HG03060 (cell line): ENCODE data around the gene CNKSR1.

ENCODE experiments used
- ATAC-seq: cut with Tn5 transposase; IDR thresholded peaks from one replicate; pipeline ENCODE4 v1.9.1; 2021; ENCODE audit warnings: low read depth, moderate number of reproducible peaks; ENCODE audit not compliant: unreplicated experiment

Gene CNKSR1, protein sequence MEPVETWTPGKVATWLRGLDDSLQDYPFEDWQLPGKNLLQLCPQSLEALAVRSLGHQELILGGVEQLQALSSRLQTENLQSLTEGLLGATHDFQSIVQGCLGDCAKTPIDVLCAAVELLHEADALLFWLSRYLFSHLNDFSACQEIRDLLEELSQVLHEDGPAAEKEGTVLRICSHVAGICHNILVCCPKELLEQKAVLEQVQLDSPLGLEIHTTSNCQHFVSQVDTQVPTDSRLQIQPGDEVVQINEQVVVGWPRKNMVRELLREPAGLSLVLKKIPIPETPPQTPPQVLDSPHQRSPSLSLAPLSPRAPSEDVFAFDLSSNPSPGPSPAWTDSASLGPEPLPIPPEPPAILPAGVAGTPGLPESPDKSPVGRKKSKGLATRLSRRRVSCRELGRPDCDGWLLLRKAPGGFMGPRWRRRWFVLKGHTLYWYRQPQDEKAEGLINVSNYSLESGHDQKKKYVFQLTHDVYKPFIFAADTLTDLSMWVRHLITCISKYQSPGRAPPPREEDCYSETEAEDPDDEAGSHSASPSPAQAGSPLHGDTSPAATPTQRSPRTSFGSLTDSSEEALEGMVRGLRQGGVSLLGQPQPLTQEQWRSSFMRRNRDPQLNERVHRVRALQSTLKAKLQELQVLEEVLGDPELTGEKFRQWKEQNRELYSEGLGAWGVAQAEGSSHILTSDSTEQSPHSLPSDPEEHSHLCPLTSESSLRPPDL

DNA sequence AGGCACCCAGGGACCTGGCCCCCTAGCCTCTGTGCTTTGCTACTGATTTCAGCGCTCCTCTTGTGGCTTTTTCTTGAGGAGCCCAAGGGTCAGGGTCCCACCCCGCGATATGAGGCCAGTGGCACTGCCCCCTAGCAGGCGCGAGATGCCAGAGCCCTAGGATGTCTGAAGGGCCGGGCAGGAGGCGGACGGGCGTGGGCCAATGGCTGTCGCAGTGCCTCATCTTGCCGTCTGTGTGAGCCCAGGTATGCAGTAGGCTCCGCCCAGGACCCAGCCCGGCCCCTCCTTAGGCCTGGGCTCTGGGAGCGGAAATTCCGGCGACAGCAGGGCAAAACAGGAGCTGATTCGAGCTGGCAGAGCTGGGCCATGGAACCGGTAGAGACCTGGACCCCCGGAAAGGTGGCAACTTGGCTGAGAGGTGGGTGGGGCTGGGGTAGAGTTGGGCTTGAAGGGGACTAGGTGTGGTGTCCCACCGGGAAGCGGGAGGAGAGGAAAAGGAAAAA lies at the start of gene CNKSR1:
Gene CNKSR1, plus strand, starts transcription at position 310 of the 503 bp plus-strand sequence. Its CDS starts 57 bp downstream, at position 367.
- ATAC-seq = no peak

DNA sequence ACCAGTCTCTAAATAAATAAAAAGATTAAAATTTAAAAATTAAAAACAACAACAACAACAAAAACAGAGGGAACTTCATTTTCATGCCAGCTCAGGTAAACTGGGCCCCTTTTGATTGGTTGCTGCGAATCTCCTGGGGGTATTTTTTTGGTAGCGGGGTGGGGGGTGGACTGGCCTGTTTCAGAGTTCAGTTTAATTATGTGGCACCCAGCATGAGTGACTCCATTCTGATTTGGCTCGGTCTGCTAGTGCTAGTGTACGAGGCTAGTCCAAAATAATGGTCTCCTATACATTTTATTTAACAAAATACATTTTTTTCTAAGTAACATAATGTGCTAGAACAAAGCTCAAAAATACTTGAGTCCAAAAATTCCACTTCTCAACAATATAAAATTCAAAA lies 47.5 kb upstream of the CNKSR1 start:
- ATAC-seq = no peak

DNA sequence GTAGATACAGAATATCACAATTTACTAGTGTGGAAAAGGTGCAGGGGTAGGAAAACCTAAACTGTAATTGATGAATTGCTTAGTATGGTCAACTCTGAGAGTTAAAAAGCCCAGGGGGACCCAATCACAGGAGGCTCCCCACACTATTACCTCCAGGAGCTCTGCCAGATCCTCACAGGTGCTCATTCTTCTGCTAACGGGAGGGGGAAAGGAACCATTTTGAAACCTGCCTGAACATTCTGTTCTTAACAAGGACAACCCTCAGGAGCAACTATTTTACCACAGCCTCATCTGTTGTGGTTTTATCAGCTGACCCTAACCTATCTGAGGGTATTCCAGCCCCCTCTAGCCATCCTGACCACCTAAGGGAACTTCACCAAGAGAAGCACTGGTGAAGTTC lies 46.6 kb upstream of the CNKSR1 start:
- ATAC-seq = no peak

DNA sequence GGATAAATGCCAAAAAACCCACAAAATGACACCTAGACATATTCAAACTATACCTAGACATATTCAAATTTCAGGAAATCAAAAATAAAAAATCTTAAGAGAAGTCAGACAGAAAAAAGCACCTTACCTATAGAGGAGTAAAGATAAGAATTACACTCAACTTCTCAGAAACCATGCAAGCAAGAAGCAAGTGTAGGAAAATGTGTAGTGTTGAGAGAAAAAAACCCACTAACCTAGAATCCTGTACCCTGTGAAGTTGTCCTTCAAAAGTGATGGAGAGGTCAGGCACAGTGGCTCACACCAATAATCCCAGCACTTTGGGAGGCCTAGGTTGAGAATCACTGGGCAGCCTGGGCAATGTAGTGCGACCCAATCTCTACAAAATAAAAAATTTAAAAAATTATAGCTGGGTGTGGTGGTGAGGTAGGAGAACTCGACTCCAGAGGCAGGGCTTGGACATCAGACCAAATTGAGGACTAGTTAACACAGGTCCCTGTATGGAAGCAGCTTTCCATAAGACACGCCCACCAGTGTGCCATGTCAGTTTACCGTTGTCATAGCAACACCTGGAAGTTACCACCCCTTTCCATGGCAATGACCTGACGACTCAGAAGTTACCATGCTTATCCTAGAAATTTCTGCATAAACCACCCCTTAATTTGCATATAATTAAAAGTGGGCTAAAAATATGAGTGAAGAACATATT lies 45.0 kb upstream of the CNKSR1 start:
- no peak for ATAC-seq

DNA sequence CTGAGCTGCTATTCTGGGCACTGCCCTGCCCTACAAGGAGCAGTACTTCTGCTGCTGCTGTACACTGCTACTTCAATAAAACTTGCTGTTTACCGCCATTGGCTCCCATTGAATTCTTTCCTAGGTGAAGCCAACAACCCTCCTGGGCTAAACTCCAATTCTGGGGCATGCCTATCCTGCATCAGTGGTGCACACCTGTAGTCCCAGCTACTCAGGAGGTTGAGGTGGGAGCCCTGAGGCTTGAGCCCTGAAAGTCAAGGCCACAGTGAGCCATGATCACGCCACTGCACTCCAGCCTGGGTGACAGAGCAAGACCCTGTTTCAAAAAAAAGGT lies 44.5 kb upstream of the CNKSR1 start:
- ATAC-seq = no peak

DNA sequence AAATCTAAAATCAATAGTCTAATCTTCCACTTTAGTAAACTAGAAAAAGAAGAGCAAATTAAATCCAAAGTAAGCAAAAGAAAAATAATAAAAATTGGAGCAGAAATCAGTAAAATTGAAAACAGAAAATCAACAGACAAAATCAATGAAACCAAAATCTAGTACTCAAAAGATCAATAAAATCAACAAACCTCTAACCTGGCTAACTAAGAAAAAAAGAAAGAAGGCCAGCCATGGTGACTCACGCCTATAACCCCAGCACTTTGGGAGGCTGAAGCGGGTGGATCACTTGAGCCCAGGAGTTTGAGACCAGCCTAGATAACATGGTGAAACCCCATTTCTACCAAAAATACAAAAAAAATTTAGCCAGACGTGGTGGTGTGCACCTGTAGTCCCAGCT lies 42.8 kb upstream of the CNKSR1 start:
- no peak for ATAC-seq

DNA sequence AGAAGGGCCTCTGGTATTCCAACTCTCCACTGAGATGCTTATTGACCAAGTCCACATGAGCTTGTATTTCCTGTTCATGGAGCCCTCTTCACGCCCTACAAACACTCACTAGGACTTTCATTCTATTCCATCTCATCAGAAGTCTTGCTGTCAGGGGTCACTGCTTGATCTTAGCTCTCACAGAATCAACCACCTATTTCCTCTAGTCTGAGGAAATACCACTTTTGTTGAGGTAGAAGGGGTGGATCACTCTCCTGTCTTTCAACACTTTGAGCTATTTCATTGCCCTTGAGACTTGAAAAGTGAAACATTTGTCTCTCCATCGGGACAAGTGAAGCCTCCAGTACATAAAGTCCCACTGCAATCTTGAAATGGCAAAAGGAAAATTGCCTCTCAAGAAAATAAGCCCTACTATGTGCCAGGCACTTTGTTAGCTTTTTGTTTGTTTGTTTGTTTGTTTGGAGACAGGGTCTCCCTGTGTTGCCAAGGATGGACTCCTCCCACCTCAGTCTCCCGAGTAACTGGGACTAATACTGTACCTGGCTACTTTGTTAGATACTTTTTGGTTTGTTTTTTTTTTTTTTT lies 38.2 kb upstream of the CNKSR1 start:
- no peak for ATAC-seq

DNA sequence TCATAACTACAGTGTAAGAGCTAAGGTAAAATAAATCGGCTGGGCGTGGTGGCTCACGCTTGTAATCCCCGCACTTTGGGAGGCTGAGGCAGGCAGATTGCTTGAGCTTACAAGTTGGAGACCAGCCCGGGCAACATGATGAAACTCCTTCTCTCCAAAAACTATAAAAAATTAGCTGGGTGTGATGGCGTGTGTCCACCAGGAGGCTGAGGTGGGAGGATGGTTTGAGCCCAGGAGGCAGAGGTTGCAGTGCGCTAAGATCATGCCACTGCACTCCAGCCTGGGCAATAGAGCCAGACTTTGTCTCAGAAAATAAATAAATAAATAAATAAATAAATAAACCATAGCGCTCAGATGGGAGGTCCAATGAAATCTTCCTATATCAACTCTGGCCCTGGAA lies 35.1 kb upstream of the CNKSR1 start:
- no peak for ATAC-seq

DNA sequence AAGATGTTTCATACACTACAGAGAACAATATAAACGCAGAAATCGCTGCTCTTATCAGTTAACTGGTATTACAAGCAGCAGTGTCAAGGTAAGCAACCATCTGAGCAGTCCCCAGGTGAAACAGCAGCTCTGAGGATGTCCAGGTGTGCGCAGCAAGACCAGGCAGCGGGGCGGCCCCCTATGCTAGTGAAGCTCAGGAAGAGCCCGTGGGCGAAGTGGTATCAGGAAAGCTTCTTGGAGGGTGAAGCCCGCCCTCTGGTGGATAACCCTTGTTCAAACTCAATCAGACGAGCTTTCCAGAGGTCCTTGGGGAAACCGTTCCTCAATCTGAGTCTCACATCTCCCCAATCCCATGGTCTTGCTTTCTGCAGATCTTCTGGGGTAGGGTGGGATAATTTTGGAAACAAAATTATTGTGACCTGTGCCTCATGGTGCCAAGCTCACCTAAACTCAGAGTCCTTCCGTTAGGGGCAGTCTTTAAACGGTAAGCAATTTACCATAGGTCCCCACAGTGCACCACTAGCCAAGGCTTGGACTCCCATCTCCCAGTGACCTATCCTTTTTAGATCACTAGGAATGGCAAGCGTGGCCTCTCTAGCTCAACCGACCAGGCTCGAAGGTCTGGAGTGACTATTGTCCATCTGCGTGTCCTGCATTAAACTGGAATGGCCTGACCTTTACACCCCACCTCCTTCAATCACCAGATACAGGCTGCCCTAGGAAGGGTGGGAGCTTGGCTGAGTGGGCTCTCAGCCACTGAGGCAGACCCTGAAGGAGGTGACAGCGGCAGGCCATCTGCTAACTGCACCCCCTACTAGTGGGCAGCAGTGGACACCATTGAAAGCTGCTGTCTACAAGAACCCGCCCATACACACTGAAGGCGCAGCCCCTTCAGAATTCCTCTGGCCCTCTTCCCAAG lies 32.0 kb upstream of the CNKSR1 start:
- ATAC-seq = no peak

DNA sequence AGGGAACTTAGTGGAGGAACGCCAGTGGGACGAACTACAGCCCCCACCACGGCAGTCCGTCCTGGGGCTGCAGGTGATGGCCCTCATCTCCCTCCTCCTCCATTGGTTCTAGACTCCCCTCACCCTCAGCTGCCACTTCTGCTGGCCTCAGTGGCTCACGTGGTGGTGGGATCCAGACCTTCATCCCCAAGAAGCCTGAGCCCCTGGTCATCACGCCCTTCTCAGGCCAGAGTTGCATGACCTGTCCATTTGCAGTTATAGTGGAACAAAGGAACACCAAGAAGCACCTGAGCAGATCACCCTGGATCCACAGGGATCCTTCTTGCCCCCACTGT lies 31.4 kb upstream of the CNKSR1 start:
- no peak for ATAC-seq

DNA sequence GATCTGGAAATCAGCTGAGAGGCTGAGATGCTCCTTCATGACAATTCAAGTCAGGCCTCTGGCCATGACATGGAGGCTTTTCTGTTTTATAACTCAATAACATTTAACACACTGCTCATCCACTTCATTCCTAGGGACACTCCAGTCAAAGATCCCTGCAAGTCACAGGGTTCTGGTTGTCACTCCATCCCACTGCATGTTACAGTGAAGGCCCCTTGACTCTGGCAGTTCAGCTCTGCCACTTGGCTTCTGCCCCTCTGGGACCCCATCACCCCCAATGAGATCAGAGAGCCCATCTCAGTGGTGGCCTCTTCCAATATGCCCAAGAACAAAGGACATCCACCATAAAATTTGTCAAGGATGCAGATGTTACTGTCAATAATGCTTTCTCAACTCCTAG lies 28.4 kb upstream of the CNKSR1 start:
- no peak for ATAC-seq

DNA sequence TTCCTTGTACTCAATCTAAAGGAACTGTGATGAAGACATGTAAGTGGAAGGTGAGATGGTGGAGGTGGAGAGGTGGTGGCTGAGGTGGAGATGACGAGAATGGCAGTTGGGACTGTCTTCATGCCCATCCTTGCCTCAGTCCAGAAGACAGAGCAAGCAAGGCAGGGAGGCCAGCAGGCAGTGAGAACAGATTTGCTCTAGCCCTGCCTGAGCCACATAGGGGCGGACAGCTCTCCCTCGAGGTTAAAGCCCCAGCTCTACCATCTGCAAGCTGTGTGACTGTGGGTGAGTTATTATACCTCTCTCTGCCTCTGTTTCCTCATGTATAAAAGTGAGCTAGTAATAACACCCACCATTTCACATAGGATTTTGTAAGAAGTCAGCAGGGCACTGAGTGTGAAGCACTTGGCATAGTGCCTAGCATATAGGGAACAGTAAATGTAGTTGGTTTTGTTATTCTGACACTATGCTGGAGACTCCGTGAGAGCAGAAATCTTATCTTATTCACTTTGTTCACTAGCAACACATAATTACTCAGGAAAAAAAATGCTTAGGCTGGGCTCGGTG lies 23.2 kb upstream of the CNKSR1 start:
- no peak for ATAC-seq

DNA sequence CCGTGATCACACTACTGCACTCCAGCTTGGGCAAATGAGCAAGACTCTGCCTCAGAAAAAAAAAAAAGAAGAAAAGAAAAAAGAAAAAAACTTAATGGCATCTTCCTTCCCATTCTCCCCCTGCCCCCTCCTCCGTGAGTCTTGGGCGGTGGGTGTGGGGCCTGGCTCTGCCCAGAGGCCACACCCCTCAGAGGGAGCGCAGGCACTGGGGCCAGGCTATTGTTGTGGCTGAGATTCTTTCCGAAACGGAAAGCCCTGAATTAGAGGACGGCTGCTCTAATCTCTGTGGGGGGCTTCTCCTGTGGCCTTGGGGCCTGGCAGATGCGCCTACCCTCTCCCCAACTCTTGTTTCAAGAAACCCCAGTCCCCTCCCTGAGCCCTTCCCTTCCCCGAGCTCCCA lies 22.5 kb upstream of the CNKSR1 start:
- ATAC-seq = no peak

DNA sequence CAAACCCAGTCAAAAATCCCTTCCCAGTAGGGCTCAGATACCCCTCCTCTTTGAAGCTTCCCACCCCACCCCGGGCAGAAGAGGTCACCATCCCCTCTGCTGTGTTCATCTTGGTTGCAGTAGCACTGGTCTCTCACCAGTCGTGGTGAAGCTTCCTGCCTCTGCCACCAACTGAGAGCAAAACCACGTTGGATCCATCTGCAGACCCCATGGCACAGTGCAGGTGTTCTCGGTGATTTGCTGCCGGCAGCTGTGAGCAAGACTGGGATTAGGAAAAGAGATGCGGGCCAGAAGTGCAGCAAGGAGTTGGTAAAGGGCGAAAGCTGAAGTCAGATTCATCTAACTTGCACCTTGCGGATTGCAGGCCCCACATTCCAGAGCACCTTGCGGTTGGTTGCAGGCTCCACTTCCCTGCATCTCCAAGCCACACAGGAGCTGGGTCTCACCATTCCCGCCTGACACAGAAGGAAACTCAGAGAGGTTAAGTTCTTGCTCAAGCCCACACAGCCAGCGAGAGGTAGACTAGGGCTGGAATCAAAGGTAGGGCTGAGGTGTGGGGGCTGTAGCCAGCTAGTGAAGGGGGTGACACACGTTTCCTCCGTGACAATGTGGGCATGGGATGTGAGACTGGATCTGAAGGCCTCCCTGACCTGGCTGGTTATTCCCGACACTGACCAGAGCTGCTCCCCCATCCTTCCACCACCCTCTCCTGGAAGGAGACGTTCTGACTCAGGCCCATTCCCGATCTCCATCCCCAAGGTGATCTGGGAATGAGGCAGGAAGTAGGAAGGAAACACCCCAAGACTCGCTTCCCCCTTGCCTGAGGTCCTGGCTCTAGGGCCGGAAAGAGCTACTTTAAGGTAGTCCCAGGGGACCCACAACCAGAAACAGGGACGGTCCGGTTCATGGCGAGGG lies 21.7 kb upstream of the CNKSR1 start:
- no peak for ATAC-seq

DNA sequence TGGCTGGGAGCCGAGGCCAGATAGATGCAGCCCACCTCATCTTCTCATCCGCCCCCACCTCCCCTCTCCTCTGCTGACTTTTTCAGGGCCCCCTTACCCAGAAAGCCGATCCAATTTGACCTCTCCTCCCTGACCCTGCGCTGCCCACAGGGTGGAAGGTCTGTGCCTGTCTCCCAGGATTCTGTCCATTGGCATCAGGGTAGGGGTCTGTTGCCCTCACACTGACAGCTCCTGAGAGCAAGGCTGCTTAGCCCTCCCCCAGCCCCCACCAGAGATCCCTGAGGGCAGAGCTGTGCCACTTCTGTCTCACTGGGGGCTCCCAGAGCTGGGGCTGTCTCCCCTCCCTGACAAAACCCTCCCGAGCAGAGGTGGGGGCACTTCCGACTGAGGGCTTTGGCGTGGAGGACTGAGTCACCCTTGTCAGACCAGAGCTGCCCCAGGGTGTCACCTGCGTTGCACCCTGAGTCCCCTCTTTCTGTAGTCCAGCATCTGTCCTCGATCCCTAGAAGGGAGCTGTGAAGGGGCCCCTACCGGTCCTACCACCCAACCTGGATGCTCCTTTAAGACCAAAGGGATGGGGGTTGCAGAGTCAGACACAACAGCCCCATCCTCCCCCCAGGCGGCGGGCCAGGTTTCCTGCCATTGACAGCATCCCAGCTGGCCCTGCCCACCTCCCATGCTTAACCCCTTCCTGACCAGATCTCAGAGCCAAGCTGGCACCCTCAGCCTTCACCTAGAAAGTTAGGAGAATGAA lies 20.8 kb upstream of the CNKSR1 start:
- ATAC-seq = no peak

DNA sequence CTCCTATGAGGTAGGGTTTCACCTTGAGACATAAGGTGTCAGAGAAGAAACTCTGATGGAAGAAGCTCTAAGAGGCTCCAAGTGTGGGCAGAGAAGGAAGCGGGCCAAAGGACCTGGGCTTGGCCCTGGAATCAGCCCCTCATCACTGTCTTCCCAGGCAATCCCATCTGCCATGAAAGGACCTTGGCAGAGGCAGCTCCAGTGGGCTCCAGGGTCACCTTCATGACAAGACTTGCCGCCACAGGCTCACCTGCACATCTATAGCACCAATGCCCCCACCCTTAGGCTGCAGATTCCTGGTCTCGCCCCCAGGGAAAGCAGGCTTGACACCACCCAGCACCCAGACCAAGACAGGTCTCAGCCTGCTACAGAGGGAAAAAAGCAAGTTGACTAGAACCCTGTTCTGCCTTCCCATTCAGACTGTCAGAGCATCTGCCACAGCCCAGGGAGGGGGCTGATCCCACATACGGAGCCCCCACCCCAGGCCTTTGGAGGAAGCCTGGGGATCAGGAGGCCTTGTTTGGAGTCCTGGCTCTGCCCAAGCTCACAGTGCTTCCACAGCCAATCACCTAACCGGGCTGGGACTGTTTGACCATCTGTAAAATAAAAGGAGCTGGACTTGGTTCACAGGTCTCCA lies 18.9 kb upstream of the CNKSR1 start:
- no peak for ATAC-seq

DNA sequence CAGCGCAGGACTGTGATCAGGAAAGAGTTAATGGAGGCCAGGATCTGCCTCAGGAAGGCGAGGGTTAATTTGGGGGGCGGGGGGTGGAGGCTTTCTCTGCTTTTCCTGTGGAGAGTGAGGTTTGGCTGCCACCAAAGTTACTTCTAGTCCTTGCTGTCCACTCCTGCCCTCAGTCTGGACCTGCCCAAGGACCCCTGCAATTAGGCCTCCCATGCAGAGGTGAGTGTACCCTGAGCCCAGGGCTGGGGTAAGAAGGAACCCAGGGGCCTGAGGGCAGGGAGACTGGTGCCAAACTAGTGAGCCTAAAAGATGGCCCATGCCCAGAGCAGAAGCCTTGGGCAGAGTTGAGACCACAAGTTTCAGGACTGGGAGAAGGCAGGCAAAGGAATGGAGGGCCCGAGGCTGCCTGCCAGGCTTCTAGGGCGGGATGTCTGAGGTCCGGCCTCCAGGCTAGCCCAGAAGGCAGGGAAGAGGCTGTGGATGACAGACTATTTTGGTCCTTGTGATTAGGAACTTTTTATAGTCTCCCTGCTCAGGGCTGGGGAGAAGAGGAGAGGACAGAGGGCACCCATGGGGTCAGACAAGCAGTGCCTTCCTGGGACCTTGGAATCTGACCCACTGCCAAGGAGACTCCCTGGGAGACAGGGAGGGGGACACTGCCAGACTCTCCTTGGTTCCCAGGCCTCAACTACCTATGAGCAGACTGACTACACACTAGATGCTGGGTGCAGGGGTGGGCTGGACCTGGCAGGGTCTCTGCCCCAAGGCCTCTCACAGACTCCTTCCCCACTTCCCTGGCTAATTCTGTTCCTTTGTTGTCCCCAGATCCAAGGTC lies 18.2 kb upstream of the CNKSR1 start, which contains the start of gene FAM110D:
Gene FAM110D, plus strand, starts transcription at position 172 of the 835 bp plus-strand sequence. CDS start 2,213 bp downstream, outside the sequence.
- no peak for ATAC-seq
